Mononuclear cell (primary cell): ENCODE data around the gene TMEM35B. TPM values are rescaled to one million over a fixed set of nuclear protein-coding genes. Genes with fewer than 3 reads are reported as not detected.
"Not testable (repeated sequence)": the region's sequence is repeated elsewhere in the genome, so short reads cannot be mapped to it uniquely, and the experiment has no call there.

Experiments
- H3K27me3 ChIP-seq: 2 replicates; pipeline ENCODE4 v1.6.0; 2011; ENCODE audit warnings: low read length, control low read depth; ENCODE audit not compliant: insufficient read depth
- H3K4me1 ChIP-seq: 2 replicates; pipeline ENCODE4 v1.5.1; 2011; ENCODE audit warnings: mild to moderate bottlenecking, low read length, control low read depth; ENCODE audit not compliant: insufficient read depth
- H3K4me3 ChIP-seq: 2 replicates; pipeline ENCODE4 v1.5.1; 2011; ENCODE audit warnings: mild to moderate bottlenecking, low read length, moderate library complexity
- H3K9me3 ChIP-seq: 2 replicates; pipeline ENCODE4 v1.5.1; 2011; ENCODE audit warnings: low read depth, mild to moderate bottlenecking, control low read depth, low read length
- total RNA-seq: library from RNA; depleted of rRNA; stranded (reverse); fragments of >200 nt; gene quantifications from one replicate; pipeline ENCODE4 v1.2.3, GENCODE V29; 2012

Gene TMEM35B
- total RNA-seq, 1 donor, result 4.3 TPM

DNA sequence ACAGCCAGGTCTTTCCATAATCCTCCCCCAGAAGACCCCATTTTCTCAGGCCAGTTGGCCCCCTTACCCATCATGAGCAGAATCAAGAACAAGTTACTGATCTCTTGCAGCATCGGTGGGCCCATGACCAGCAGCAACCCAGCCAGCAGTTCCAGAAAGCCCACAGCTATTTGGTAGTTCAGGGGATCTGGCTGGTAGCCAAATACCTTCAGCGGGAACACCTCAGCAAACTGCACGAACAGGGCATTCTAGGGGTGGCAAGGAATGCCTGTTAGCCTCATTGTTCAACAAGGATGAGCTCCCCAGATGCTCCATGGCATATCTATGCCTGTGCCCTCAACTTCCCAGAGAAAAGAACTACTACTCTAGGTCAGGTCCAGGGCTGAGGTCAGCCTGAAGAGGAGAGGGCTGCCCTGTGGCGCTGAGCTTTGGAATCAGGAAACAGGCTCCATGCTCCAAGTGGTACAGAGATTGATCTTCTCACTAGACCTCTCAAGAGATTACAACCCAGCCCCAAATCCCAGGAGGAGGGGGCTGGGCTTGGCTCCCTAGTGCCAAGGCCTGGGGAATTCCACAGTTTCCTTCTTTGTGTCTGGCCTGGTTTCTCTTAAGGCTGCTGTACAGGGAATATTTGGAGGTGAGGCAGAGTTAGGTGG, 1.3 kb downstream of the TMEM35B start:
- Histone ChIP-seq H3K9me3 (no peaks in the 10 kb centered on the region), H3K4me3 (peak overlapping the region; percentile 83), H3K27me3 (no peaks in the 10 kb centered on the region), H3K4me1 (peaks cover 30% of the 10 kb centered on the region)

DNA sequence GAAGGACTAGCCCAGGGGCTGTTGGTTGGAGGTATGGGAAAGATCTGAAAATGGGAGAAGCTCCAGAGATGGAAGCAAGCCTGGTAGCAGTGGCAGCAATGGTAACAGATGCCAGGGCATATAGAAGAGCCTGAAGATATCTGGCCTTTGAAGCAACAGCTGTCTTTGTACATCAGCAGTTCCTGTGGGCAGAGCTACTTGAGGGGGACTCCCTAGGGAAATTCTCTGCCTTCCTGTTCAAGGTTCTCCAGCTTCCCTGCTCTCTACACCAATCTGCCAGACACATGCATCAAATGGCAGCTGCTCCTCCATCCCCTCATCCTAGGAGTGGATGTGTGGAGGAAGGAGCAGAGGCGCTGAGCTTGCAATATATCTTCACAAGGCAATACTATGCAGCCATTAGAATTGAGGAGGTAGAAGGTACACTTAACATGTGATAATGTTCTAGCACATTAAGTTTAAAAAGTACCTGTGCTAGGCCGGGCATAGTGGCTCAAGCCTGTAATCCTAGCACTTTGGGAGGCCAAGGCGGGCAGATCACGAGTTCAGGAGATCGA, 2.2 kb downstream of the TMEM35B start:
- Histone ChIP-seq H3K4me3 (no peak overlapping the region), H3K4me1 (peaks cover 30% of the 10 kb centered on the region), H3K9me3 (no peaks in the 10 kb centered on the region), H3K27me3 (no peaks in the 10 kb centered on the region)

DNA sequence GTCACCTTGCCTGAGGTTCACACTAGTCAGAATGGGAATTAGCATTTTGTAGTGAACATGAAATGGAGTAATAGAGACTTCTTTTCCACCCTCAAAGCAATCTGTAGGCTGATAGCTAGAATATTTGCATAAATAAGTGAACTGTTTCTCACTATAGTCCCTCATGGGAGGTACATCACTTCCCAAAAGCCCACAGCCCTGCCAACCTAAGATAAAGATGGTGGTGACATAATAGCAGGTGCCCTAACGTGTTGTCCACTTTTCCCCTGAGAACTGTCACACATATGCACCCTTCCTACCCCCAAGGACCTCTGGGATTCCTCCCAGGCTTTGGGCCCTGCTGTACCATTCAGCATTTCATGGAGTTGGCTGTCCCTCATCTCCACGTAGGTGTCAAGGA, 4.4 kb downstream of the TMEM35B start:
- H3K27me3 ChIP-seq, result no peaks in the 10 kb centered on the region
- peaks cover 23% of the 10 kb centered on the region for H3K4me1 ChIP-seq
- H3K9me3 ChIP-seq, result no peaks in the 10 kb centered on the region
- no peak overlapping the region for H3K4me3 ChIP-seq

DNA sequence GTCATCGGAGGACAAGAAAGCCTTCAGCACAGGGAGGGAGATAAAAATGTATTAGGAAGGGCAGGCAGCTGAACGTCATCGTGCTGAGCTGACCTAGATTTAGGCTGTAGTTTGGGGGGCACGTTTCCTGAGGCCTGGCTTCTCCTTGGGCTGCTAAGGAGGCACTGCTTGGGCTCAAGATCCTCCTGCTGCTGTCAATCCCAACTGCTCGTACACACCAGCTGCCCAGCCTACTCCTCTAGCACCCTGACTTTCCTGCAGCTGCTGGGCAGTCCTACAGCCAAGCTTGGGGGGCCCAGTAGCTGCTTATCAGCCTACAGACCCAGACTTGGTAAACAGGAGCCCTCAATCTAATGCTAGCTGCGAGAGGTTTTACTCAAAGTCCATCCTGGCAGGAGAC, 6.2 kb downstream of the TMEM35B start:
- Histone ChIP-seq H3K4me3 (no peak overlapping the region), H3K9me3 (no peaks in the 10 kb centered on the region), H3K27me3 (no peaks in the 10 kb centered on the region), H3K4me1 (peaks cover 12% of the 10 kb centered on the region)

DNA sequence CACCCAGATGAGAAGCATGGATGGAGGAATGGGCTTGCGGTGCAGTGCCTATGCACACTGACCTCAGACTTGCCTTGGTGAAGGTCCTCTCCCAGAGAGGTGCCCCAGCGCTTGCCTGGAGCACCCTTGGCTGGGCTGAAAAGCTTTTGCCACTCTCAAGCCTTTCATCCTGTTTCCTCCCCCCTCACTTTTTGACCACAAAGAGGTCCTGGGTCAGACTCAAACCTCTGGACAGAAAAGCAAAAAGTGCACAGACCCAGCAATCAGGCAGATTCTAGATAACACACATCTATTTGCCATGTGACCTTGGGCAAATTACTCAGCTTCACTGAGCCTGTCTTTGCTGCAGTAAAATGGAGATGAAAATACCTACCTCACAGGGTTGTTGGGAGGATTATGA, 7.3 kb downstream of the TMEM35B start:
- Histone ChIP-seq H3K4me1 (peaks cover 3% of the 10 kb centered on the region), H3K9me3 (no peaks in the 10 kb centered on the region), H3K27me3 (no peaks in the 10 kb centered on the region), H3K4me3 (no peak overlapping the region)

DNA sequence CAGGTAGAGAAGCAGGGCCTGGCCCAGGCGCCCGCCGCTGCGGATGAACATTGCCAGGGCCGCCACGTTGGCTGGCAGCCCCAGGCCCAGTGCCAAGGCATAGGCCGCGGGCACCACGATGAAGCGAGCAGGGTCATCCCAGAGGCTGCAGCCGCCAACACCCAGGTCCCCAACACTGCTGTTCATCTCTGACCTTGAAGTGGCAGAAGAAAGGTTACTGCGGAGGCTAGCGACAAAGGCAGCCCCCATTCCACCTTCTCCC, 8.0 kb downstream of the TMEM35B start:
- Histone ChIP-seq H3K9me3 (no peaks in the 10 kb centered on the region), H3K27me3 (no peaks in the 10 kb centered on the region), H3K4me3 (no peak overlapping the region), H3K4me1 (no peaks in the 10 kb centered on the region)

DNA sequence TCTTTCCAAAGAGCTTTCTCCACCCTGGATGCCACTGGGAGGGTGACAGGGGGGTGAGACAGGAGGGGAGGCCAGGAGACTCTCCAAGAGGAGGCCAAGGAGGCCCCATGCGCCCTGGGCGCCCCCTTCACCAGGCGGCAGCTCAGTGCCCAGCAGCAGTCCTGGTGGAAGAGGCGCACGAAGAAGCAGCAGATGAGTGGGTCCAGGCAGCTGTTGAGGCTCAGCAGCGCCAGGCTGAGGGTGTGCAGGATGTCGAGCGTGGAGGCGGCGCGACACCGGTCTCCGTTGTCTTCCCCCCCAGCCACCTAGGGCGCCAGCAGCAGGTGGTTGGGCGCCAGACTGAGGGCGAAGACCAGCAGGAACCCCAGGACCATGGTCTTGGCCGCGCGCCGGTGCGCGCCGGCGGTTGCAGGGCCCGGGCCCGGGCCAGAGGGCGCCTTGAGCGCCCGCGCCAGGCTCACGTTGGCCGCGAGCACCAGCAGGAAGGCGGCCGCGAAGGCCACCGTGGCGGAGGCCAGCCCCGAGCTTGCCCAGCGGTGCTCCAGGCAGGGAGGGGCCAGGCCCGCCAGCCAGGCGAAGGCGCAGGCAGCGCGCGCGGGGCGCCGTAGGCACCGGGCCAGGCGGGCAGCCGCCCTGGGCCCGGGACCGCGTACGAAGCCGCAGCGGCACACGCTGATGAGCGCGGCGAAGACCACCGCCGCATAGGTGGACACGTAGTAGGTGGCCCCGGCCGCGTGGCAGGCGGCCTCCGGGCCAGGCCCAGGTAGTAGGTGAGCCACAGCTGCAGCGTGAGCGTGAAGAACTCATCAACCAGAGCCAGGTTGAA, 8.6 kb downstream of the TMEM35B start:
- Histone ChIP-seq H3K4me3 (no peak overlapping the region), H3K9me3 (no peaks in the 10 kb centered on the region), H3K27me3 (no peaks in the 10 kb centered on the region), H3K4me1 (no peaks in the 10 kb centered on the region)

DNA sequence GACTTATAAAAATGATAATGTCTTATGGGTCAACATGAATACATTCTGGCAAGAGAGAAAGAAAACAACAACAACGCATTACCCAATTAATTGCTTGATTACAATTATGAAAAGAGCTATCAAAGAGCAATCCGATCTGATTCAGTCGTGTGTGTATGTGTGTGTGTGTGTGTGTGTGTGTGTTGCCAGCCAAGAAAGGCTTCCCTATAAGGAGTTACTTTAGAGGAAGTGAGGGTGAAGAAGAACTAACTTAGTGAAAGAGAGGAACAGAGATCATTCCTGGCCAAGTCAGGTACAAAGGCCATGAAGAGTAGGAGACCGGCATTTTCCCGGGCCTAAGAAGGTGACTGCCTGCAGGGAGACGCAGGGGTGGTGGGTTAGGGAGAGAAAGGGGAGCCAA, 9.4 kb downstream of the TMEM35B start:
- Histone ChIP-seq H3K4me3 (no peak overlapping the region), H3K27me3 (no peaks in the 10 kb centered on the region), H3K4me1 (no peaks in the 10 kb centered on the region), H3K9me3 (no peaks in the 10 kb centered on the region)

DNA sequence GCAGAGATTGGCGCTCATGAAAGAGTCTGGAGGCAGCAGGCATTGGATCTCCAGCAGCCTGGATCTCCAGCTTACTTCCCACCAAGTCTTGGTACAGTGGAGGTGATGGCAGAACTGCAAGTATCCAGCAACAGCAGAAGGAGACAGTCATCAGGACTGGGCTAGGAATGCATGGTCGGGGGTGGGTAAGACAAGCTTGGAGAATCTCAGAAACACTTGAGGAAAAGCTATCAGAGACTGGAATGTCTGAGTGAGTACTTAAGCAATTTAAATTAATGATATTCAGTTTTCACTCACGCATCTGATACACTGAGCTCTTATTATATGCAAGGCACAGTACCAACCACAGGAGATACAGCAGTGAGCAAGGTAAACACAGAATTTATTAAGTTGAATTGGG, 9.8 kb downstream of the TMEM35B start:
- H3K4me3 ChIP-seq, result no peak overlapping the region
- no peaks in the 10 kb centered on the region for H3K27me3 ChIP-seq
- H3K9me3 ChIP-seq, result no peaks in the 10 kb centered on the region
- H3K4me1 ChIP-seq, result no peaks in the 10 kb centered on the region

DNA sequence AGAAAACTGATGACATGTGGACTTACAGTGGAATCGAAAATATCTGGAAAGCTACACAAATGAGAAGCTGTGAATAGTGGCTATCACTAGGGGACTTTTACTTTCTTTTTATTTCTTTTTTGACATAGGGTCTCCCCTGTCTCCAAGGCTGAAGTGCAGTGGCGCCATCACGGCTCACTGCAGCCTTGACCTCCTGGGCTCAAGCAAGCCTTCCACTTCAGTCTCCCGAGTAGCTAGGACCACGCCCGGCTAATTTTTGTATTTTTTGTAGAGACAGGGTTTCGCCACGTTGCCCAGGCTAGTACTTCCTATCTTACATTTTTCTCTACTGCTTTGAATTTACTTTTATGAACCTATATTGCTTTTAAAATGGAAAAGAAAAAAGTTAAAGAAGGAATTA, 10.5 kb downstream of the TMEM35B start:
- Histone ChIP-seq H3K4me3 (no peak overlapping the region), H3K9me3 (no peaks in the 10 kb centered on the region), H3K4me1 (no peaks in the 10 kb centered on the region), H3K27me3 (no peaks in the 10 kb centered on the region)

DNA sequence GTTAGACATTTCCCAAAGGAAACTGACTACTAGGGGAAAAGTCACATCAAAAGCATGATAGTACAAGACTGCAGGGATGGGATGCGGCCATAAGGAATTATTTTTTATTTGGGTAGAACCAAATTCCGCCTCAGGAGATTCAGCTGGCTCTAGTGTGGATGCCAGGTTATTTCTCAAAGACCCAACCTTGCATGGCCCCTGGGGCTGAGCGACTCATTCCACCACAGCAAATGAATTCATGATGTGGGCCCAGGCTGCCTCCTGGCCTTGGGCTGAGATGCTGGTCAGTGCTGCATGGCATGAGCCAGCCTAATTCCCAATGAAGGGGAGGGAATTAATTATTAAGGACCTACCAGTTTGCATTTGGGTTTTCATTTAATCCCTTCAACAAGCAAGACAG, 11.8 kb downstream of the TMEM35B start:
- Histone ChIP-seq H3K4me3 (no peak overlapping the region), H3K4me1 (no peaks in the 10 kb centered on the region), H3K27me3 (no peaks in the 10 kb centered on the region), H3K9me3 (no peaks in the 10 kb centered on the region)

DNA sequence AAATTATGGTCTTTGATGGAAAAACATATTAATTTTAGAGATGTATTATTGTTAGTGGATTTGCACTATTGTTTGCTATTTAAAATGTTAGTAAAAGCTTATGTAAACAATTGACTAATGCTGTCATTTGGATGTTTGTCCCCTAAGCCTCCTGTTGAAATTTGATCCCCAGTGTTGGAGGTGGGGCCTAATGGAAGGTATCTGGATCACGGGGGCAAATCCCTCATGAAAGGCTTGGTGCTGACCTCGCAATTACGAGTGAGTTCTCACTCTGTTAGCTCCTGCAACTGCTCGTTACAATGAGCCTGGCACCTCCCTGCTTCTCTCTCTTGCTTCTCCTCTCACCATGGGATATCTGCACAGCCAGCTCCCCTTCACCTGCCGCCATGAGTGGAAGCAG, 14.3 kb downstream of the TMEM35B start:
- Histone ChIP-seq H3K27me3 (no peaks in the 10 kb centered on the region), H3K9me3 (no peaks in the 10 kb centered on the region), H3K4me1 (no peaks in the 10 kb centered on the region), H3K4me3 (no peak overlapping the region)

DNA sequence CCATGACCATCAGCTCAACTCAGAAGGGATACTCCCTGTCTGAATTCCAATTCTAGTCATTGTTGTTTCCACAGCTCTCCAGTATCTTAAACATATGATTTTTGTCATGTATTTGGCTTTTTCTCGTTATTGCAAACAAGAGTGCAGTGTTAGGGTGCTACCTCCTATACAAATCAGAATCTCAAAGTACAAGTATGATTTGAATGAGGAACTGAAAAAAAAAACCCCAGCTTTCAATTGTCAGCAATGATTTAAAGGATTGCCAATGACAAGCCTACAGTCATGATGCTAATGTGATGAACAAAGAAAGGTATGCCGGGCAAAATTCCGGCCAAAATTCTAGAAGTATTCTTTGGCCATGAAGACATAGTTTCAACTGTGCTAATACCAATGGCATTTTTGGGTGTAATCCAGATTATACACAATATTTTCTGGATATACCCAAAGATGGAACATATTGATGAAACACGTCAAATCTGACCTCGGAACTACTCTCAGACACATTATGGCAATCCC, 14.9 kb downstream of the TMEM35B start:
- Histone ChIP-seq H3K4me3 (no peak overlapping the region), H3K4me1 (no peaks in the 10 kb centered on the region), H3K27me3 (no peaks in the 10 kb centered on the region), H3K9me3 (no peaks in the 10 kb centered on the region)

DNA sequence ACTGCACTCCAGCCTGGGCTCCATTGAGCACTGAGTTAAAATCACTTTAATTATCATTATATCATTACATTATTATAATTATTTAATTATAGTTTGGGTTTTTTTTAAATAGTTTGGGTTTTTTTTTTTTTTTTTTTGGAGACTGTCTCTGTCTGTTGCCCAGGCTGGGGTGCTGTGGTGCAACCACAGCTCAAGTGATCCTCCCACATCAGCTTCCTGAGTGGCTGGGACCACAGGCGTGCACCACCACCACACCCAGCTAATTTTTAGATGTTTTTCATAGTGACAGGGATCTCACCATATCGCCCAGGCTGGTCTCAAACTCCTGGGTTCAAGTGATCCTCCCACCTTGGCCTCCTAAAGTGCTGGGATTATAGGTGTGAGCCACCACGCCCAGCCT, 16.9 kb downstream of the TMEM35B start:
- not testable (repeated sequence) for H3K4me3 ChIP-seq, H3K9me3 ChIP-seq, H3K27me3 ChIP-seq, H3K4me1 ChIP-seq

DNA sequence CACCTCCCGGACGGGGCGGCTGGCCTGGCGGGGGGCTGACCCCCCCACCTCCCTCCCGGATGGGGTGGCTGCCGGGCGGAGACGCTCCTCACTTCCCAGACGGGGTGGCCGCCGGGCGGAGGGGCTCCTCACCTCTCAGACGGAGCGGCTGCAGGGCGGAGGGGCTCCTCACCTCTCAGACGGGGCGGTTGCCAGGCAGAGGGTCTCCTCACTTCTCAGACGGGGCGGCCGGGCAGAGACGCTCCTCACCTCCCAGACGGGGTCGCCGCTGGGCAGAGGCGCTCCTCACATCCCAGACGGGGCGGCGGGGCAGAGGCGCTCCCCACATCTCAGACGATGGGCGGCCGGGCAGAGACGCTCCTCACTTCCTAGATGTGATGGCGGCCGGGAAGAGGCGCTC, 17.5 kb downstream of the TMEM35B start:
- H3K4me1 ChIP-seq, H3K4me3 ChIP-seq, H3K27me3 ChIP-seq, H3K9me3 ChIP-seq: not testable (repeated sequence)

DNA sequence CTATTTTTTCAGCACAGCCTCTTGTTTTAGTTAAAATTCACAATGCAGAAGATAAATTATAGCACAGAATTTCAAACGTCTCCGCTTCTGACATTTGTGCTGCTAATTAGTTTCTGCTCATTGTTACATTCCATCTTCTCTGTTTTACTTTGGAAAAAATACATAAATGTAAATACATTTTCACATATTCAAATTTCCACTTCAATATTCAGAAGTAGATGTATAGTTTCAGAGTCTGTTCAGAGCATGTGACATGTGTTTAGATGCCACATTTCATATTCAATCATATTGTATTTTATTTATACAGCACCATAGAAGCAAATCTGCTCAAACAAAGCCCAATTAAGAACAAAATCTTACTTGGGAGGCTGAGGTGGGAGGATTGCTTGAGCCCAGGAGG, 19.6 kb downstream of the TMEM35B start:
- H3K27me3 ChIP-seq, result no peaks in the 10 kb centered on the region
- H3K4me3 ChIP-seq, result no peak overlapping the region
- no peaks in the 10 kb centered on the region for H3K9me3 ChIP-seq
- H3K4me1 ChIP-seq, result no peaks in the 10 kb centered on the region
